IMR-90 (cell line): Measurements from ENCODE around the gene BTBD17.

Experiments used
- BHLHE40 ChIP-seq: fragments of 150-350 bp; IDR thresholded peaks from 2 replicates; pipeline ENCODE4 v1.6.1; 2016; ENCODE audit warnings: mild to moderate bottlenecking, low read depth, low read length
- CEBPB ChIP-seq: IDR thresholded peaks from 2 replicates; pipeline ENCODE4 v1.6.1; 2012; ENCODE audit warnings: low read depth, low read length, improper control_type of control experiment
- CHD1 ChIP-seq: IDR thresholded peaks from 2 replicates; pipeline ENCODE4 v1.6.1; 2012; ENCODE audit warnings: low read depth, low read length, improper control_type of control experiment
- POLR2A ChIP-seq: IDR thresholded peaks from 2 replicates; pipeline ENCODE4 v1.6.1; 2012; ENCODE audit warnings: mild to moderate bottlenecking, low read depth, low read length
- RAD21 ChIP-seq: IDR thresholded peaks from 2 replicates; pipeline ENCODE4 v1.6.1; 2012; ENCODE audit warnings: low read length, improper control_type of control experiment
- SMC3 ChIP-seq: fragments of 150-350 bp; IDR thresholded peaks from 2 replicates; pipeline ENCODE4 v1.6.1; 2016; ENCODE audit warnings: low read depth, mild to moderate bottlenecking, antibody characterized with exemption, low read length, moderate library complexity
- TF ChIP-seq, protein P1 (sequence below): conservative IDR thresholded peaks from 2 replicates; pipeline ENCODE4 v1.5.1; 2012; ENCODE audit warnings: mild to moderate bottlenecking, low read depth, low read length, improper control_type of control experiment
- TF ChIP-seq, protein P2 (sequence below): fragments of 150-350 bp; IDR thresholded peaks from 2 replicates; pipeline ENCODE4 v1.6.1; 2017; ENCODE audit warnings: mild to moderate bottlenecking, antibody characterized with exemption, low read length, low read depth
- TF ChIP-seq, protein P3 (sequence below): fragments of 150-350 bp; IDR thresholded peaks from 2 replicates; pipeline ENCODE4 v1.6.1; 2016; ENCODE audit warnings: low read depth, mild to moderate bottlenecking, low read length, moderate library complexity, borderline replicate concordance

DNA sequence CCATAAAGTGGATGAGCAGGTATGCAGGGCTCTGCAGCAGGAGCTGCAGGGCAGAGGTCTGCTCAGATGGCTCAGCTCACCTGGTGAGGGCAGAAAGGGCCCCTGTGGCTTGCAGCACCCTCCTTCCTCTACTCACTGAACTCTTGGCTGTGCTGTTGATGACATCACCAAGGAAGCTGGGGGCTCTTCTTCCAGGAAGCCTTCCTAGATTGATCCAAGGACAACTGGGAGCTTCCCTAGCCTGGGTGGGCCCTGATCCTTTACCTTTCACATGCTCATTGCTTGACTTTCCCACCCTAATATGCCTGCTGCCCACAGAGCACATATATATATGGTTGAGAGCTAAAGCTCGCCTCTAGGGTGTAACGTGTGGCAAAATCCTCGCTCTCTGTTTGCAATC, 33.2 kb downstream of the BTBD17 start:
- no peak for TF ChIP-seq POLR2A
- TF ChIP-seq CHD1 = no peak
- TF ChIP-seq RAD21 = no peak
- TF ChIP-seq, protein P1, sequence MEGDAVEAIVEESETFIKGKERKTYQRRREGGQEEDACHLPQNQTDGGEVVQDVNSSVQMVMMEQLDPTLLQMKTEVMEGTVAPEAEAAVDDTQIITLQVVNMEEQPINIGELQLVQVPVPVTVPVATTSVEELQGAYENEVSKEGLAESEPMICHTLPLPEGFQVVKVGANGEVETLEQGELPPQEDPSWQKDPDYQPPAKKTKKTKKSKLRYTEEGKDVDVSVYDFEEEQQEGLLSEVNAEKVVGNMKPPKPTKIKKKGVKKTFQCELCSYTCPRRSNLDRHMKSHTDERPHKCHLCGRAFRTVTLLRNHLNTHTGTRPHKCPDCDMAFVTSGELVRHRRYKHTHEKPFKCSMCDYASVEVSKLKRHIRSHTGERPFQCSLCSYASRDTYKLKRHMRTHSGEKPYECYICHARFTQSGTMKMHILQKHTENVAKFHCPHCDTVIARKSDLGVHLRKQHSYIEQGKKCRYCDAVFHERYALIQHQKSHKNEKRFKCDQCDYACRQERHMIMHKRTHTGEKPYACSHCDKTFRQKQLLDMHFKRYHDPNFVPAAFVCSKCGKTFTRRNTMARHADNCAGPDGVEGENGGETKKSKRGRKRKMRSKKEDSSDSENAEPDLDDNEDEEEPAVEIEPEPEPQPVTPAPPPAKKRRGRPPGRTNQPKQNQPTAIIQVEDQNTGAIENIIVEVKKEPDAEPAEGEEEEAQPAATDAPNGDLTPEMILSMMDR = no peak
- no peak for TF ChIP-seq CEBPB
- TF ChIP-seq SMC3 = no peak
- TF ChIP-seq, protein P2, sequence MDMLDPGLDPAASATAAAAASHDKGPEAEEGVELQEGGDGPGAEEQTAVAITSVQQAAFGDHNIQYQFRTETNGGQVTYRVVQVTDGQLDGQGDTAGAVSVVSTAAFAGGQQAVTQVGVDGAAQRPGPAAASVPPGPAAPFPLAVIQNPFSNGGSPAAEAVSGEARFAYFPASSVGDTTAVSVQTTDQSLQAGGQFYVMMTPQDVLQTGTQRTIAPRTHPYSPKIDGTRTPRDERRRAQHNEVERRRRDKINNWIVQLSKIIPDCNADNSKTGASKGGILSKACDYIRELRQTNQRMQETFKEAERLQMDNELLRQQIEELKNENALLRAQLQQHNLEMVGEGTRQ = no peak
- TF ChIP-seq, protein P3, sequence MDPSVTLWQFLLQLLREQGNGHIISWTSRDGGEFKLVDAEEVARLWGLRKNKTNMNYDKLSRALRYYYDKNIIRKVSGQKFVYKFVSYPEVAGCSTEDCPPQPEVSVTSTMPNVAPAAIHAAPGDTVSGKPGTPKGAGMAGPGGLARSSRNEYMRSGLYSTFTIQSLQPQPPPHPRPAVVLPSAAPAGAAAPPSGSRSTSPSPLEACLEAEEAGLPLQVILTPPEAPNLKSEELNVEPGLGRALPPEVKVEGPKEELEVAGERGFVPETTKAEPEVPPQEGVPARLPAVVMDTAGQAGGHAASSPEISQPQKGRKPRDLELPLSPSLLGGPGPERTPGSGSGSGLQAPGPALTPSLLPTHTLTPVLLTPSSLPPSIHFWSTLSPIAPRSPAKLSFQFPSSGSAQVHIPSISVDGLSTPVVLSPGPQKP = no peak
- TF ChIP-seq BHLHE40 = no peak
